HepG2 (cell line): Measurements from ENCODE around the gene ITGA2. TPM values are rescaled to one million over a fixed set of nuclear protein-coding genes. Genes with fewer than 3 reads are reported as not detected.
A peak's percentile ranks its signal among the peaks of the same experiment; 100 is the strongest.

ENCODE experiments used
- ARID2 ChIP-seq: sonication (generic); formaldehyde crosslinking; IDR thresholded peaks from 2 replicates; pipeline ENCODE4 v1.8.1; 2022; ENCODE audit warnings: mild to moderate bottlenecking, missing genetic modification reagents, borderline replicate concordance
- ARNT ChIP-seq: fragments of 450-650 bp; IDR thresholded peaks from 2 replicates; pipeline ENCODE4 v1.6.1; 2017
- CBX1 ChIP-seq: IDR thresholded peaks from one replicate; pipeline ENCODE4 v1.6.1; 2016; ENCODE audit warnings: antibody characterized with exemption, low read depth
- EED ChIP-seq: sonication (generic); formaldehyde crosslinking; IDR thresholded peaks from 2 replicates; pipeline ENCODE4 v1.5.0; 2020; ENCODE audit warnings: mild to moderate bottlenecking, missing genetic modification reagents
- GATA4 ChIP-seq: sonication (generic); IDR thresholded peaks from 2 replicates; pipeline ENCODE4 v1.6.1; 2016; ENCODE audit warnings: antibody characterized with exemption, low read depth, borderline replicate concordance
- HDAC6 ChIP-seq: fragments of 200-600 bp; sonication (generic); IDR thresholded peaks from 2 replicates; pipeline ENCODE4 v1.7.0; 2017; ENCODE audit warnings: mild to moderate bottlenecking, antibody characterized with exemption, low read length, low read depth
- MTA1 ChIP-seq: sonication (generic); formaldehyde crosslinking; IDR thresholded peaks from 2 replicates; pipeline ENCODE4 v1.4.0; 2020; ENCODE audit warnings: missing genetic modification reagents, mild to moderate bottlenecking, borderline replicate concordance
- NR2F6 ChIP-seq, 2 experiments: IDR thresholded peaks; 2 replicates each; pipeline ENCODE4 v1.6.1; 2016; ENCODE audit warnings: antibody characterized with exemption in 1 of 2, mild to moderate bottlenecking in 1 of 2
- ONECUT2 ChIP-seq: sonication (generic); formaldehyde crosslinking; IDR thresholded peaks from 2 replicates; pipeline ENCODE4 v1.4.0; 2020; ENCODE audit warnings: missing genetic modification reagents
- POGZ ChIP-seq: sonication (generic); formaldehyde crosslinking; IDR thresholded peaks from 2 replicates; pipeline ENCODE4 v1.4.0; 2020; ENCODE audit warnings: mild to moderate bottlenecking, missing genetic modification reagents
- REL ChIP-seq: sonication (generic); formaldehyde crosslinking; conservative IDR thresholded peaks from 2 replicates; pipeline ENCODE4 v1.8.0; 2022; ENCODE audit warnings: mild to moderate bottlenecking, missing genetic modification reagents, moderate library complexity
- TCF12 ChIP-seq, 2 experiments: fragments of 450-650 bp in 1 of 2; sonication (generic) in 1 of 2; formaldehyde crosslinking in 1 of 2; IDR thresholded peaks; 2 replicates each; pipeline versions ENCODE4 v1.6.1 to v1.8.0; 2017 to 2022; ENCODE audit warnings: antibody characterized with exemption in 1 of 2, mild to moderate bottlenecking in 1 of 2, missing genetic modification reagents in 1 of 2, moderate library complexity in 1 of 2
- TMF1 ChIP-seq: sonication (generic); formaldehyde crosslinking; IDR thresholded peaks from 2 replicates; pipeline ENCODE4 v1.8.1; 2022; ENCODE audit warnings: low read depth, missing genetic modification reagents
- ZFP62 ChIP-seq: sonication (generic); formaldehyde crosslinking; IDR thresholded peaks from 2 replicates; pipeline ENCODE4 v1.4.0; 2020; ENCODE audit warnings: missing genetic modification reagents
- ZNF543 ChIP-seq: sonication (generic); formaldehyde crosslinking; IDR thresholded peaks from 2 replicates; pipeline ENCODE4 v1.4.0; 2020; ENCODE audit warnings: mild to moderate bottlenecking, missing genetic modification reagents
- ZNF598 ChIP-seq: sonication (generic); formaldehyde crosslinking; IDR thresholded peaks from 2 replicates; pipeline ENCODE4 v1.5.1; 2020; ENCODE audit warnings: mild to moderate bottlenecking, missing genetic modification reagents, borderline replicate concordance
- ZNF660 ChIP-seq: sonication (generic); formaldehyde crosslinking; IDR thresholded peaks from 2 replicates; pipeline ENCODE4 v1.5.1; 2020; ENCODE audit warnings: mild to moderate bottlenecking, low read depth, missing genetic modification reagents, borderline replicate concordance
- polyA plus RNA-seq, 8 experiments: library from polyadenylated mRNA; depleted of rRNA in 3 of 8; stranded (reverse) in 7 of 8; unstranded in 1 of 8; fragments of >200 nt; fragmentation: Illumina TruSeq in 4 of 8; extraction: Trizol in 4 of 8; gene quantifications; 2 replicates each; pipeline versions ENCODE4 v1.2.1 to v1.2.3, GENCODE V29; 2011 to 2016; ENCODE audit warnings: low read depth in 4 of 8, missing spikeins in 1 of 8, mixed read lengths in 1 of 8; ENCODE audit not compliant: insufficient read depth in 1 of 8
- total RNA-seq, 5 experiments: library from RNA; depleted of rRNA; stranded (reverse); fragments of >200 nt; fragmentation: Illumina TruSeq; extraction: Trizol; gene quantifications; 2 replicates each; pipeline ENCODE4 v1.2.3, GENCODE V29; 2016; ENCODE audit warnings: low read depth in 1 of 5
- TF ChIP-seq, protein P1 (sequence below): sonication (generic); formaldehyde crosslinking; IDR thresholded peaks from 2 replicates; pipeline ENCODE4 v1.9.0; 2021; ENCODE audit warnings: missing genetic modification reagents, borderline replicate concordance
- TF ChIP-seq, protein P2 (sequence below): sonication (generic); formaldehyde crosslinking; conservative IDR thresholded peaks from 2 replicates; pipeline ENCODE4 v1.4.0; 2020; ENCODE audit warnings: missing genetic modification reagents
- TF ChIP-seq, protein P3 (sequence below): sonication (generic); formaldehyde crosslinking; IDR thresholded peaks from 2 replicates; pipeline ENCODE4 v1.4.0; 2020; ENCODE audit warnings: missing genetic modification reagents
- TF ChIP-seq, protein P4 (sequence below): sonication (generic); formaldehyde crosslinking; IDR thresholded peaks from 2 replicates; pipeline ENCODE4 v1.5.1; 2020; ENCODE audit warnings: missing genetic modification reagents, mild to moderate bottlenecking, borderline replicate concordance

The ITGA2 gene
- total and polyA plus RNA-seq, 2 of the 13 experiments (the other 11 are each of a cell fraction or from before 2014, with no cell fraction given) = 15.8 to 58.3 TPM

DNA sequence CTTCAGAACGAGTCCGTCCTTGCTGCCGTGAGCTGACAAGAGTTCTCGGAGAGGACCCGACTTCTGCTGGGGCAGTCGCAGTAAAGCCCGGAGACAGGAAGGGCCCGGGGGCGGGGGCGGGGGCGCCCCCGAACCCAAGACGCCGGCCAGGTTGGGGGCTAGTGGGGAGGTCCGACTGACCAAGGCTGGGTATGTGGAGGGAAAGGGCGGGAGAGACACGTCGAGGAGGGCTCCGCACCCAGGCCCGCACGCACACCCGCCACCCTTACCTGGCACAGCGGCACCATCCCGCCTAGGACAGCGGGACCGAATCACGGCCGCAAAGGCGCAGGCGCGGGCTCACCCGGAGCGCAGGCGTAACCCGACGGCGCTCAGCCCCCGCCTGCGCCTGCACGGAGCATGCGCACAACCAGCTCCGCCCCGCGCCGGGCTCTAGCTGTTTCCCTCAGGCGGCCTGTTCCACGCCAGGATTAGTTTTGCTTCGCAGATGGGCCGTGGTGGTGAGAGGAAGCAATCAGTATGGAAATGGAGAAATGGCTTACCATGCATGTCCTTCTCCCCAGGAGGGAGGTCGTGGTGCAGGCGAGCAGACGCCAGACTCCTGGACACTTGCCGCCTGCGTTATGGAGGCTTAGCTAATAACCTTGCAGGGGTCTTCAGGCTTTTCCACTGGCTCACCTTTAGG is 120.4 kb downstream of the ITGA2 start, which contains the start of gene MOCS2 (continued):
- TF ChIP-seq, protein P1, sequence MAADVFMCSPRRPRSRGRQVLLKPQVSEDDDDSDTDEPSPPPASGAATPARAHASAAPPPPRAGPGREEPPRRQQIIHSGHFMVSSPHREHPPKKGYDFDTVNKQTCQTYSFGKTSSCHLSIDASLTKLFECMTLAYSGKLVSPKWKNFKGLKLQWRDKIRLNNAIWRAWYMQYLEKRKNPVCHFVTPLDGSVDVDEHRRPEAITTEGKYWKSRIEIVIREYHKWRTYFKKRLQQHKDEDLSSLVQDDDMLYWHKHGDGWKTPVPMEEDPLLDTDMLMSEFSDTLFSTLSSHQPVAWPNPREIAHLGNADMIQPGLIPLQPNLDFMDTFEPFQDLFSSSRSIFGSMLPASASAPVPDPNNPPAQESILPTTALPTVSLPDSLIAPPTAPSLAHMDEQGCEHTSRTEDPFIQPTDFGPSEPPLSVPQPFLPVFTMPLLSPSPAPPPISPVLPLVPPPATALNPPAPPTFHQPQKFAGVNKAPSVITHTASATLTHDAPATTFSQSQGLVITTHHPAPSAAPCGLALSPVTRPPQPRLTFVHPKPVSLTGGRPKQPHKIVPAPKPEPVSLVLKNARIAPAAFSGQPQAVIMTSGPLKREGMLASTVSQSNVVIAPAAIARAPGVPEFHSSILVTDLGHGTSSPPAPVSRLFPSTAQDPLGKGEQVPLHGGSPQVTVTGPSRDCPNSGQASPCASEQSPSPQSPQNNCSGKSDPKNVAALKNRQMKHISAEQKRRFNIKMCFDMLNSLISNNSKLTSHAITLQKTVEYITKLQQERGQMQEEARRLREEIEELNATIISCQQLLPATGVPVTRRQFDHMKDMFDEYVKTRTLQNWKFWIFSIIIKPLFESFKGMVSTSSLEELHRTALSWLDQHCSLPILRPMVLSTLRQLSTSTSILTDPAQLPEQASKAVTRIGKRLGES (CRISPR knock-in tag) = no peak
- TF ChIP-seq, protein P2, sequence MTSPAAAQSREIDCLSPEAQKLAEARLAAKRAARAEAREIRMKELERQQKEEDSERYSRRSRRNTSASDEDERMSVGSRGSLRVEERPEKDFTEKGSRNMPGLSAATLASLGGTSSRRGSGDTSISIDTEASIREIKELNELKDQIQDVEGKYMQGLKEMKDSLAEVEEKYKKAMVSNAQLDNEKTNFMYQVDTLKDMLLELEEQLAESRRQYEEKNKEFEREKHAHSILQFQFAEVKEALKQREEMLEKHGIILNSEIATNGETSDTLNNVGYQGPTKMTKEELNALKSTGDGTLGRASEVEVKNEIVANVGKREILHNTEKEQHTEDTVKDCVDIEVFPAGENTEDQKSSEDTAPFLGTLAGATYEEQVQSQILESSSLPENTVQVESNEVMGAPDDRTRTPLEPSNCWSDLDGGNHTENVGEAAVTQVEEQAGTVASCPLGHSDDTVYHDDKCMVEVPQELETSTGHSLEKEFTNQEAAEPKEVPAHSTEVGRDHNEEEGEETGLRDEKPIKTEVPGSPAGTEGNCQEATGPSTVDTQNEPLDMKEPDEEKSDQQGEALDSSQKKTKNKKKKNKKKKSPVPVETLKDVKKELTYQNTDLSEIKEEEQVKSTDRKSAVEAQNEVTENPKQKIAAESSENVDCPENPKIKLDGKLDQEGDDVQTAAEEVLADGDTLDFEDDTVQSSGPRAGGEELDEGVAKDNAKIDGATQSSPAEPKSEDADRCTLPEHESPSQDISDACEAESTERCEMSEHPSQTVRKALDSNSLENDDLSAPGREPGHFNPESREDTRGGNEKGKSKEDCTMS (CRISPR knock-in tag) = no peak
- TF ChIP-seq MTA1 (CRISPR knock-in tag) (no peak), ARID2 (CRISPR knock-in tag) (no peak), TMF1 (no peak), EED (no peak), NR2F6 (IDR thresholded peaks at IDR 0.05) (no peak), NR2F6 (CRISPR knock-in tag; IDR thresholded peaks at IDR 0.05) (no peak; the same call in 1 of the 2 replicates), POGZ (CRISPR knock-in tag) (peak; percentile 75), ARNT (no peak), ZNF660 (CRISPR knock-in tag) (no peak), REL (no peak; the same call in 1 of the 2 replicates), CBX1 (peak; percentile 15), ONECUT2 (CRISPR knock-in tag) (no peak), HDAC6 (no peak), TCF12 (IDR thresholded peaks at IDR 0.05) (no peak), TCF12 (CRISPR knock-in tag; IDR thresholded peaks at IDR 0.05) (no peak), ZNF543 (CRISPR knock-in tag) (no peak), ZFP62 (CRISPR knock-in tag) (no peak), GATA4 (peak; percentile 58; the same call in 1 of the 2 replicates), ZNF598 (CRISPR knock-in tag) (no peak)
- TF ChIP-seq, protein P3, sequence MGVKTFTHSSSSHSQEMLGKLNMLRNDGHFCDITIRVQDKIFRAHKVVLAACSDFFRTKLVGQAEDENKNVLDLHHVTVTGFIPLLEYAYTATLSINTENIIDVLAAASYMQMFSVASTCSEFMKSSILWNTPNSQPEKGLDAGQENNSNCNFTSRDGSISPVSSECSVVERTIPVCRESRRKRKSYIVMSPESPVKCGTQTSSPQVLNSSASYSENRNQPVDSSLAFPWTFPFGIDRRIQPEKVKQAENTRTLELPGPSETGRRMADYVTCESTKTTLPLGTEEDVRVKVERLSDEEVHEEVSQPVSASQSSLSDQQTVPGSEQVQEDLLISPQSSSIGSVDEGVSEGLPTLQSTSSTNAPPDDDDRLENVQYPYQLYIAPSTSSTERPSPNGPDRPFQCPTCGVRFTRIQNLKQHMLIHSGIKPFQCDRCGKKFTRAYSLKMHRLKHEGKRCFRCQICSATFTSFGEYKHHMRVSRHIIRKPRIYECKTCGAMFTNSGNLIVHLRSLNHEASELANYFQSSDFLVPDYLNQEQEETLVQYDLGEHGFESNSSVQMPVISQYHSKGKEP (CRISPR knock-in tag) = no peak
- TF ChIP-seq, protein P4, sequence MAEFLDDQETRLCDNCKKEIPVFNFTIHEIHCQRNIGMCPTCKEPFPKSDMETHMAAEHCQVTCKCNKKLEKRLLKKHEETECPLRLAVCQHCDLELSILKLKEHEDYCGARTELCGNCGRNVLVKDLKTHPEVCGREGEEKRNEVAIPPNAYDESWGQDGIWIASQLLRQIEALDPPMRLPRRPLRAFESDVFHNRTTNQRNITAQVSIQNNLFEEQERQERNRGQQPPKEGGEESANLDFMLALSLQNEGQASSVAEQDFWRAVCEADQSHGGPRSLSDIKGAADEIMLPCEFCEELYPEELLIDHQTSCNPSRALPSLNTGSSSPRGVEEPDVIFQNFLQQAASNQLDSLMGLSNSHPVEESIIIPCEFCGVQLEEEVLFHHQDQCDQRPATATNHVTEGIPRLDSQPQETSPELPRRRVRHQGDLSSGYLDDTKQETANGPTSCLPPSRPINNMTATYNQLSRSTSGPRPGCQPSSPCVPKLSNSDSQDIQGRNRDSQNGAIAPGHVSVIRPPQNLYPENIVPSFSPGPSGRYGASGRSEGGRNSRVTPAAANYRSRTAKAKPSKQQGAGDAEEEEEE = no peak
